ENCODE measurements around the gene CA4. TPM values are rescaled to one million over a fixed set of nuclear protein-coding genes. Genes with fewer than 3 reads are reported as not detected.

Gene CA4
- total RNA-seq, 3 donors from 2014 or later, result 177 to 725 (median 673) TPM

DNA sequence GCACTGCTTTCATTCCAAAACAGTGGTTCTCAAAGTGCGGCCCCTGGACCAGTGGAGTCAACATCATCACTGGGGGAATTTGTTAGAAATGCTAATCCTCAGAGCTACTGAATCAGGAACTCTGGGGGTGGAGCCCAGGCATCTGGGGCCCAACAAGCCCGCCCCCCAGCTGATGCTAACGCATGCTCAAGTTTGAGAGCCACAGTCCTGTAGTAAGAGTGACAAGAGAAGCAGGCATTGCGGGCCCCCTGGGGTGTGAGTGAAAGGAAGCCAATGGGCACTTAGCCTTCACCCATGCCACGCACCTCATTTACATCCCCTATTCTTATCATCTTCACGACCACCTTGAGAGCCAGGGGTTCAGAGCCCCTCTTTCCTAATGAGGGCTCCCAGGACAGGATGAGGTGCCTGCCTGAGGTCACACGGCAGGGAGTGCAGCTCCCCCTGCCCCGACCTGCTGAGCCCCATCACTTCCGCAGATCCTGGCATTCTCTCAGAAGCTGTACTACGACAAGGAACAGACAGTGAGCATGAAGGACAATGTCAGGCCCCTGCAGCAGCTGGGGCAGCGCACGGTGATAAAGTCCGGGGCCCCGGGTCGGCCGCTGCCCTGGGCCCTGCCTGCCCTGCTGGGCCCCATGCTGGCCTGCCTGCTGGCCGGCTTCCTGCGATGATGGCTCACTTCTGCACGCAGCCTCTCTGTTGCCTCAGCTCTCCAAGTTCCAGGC, 9.1 kb downstream of the CA4 start:
- DNase-seq, result peak in 1 of 3 donors; percentile 22
- intact Hi-C loops (cut with DNase I, micrococcal nuclease), result no loop called here
- Histone ChIP-seq H3K36me3 (ENCODE audit: low read depth) (no peaks in the 10 kb centered on the region), H3K4me3 (no peak overlapping the region), H3K9me3 (no peaks in the 10 kb centered on the region), H3K4me1 (ENCODE audit: low read depth) (no peaks in the 10 kb centered on the region)
- TF ChIP-seq, protein P1, sequence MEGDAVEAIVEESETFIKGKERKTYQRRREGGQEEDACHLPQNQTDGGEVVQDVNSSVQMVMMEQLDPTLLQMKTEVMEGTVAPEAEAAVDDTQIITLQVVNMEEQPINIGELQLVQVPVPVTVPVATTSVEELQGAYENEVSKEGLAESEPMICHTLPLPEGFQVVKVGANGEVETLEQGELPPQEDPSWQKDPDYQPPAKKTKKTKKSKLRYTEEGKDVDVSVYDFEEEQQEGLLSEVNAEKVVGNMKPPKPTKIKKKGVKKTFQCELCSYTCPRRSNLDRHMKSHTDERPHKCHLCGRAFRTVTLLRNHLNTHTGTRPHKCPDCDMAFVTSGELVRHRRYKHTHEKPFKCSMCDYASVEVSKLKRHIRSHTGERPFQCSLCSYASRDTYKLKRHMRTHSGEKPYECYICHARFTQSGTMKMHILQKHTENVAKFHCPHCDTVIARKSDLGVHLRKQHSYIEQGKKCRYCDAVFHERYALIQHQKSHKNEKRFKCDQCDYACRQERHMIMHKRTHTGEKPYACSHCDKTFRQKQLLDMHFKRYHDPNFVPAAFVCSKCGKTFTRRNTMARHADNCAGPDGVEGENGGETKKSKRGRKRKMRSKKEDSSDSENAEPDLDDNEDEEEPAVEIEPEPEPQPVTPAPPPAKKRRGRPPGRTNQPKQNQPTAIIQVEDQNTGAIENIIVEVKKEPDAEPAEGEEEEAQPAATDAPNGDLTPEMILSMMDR (IDR thresholded peaks at IDR 0.05), result no peak
- no peak for ATAC-seq

DNA sequence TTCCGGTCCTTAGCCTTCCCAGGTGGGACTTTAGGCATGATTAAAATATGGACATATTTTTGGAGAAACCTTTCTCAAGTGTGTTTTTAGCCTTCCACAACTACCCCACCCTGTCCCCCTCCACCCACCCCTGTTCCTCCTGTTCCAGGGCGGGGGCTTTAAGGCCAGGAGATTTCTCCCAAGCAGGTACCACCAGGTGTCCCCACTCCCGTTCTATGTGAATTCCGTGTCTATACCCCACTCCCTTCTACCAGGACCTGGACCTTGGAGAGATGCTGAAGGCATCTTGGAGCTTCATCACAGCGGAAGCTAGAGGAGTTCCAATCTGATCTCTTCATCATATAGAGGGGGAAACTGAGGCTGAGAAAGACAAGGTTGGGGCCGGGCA, 9.7 kb downstream of the CA4 start:
- DNase-seq (no peak), ATAC-seq (no peak)
- Histone ChIP-seq H3K36me3 (ENCODE audit: low read depth) (no peaks in the 10 kb centered on the region), H3K4me3 (no peak overlapping the region), H3K9me3 (no peaks in the 10 kb centered on the region), H3K4me1 (ENCODE audit: low read depth) (no peaks in the 10 kb centered on the region)
- TF ChIP-seq, protein P1 (IDR thresholded peaks at IDR 0.05), result no peak
- intact Hi-C loops (cut with DNase I, micrococcal nuclease), result no loop called here

DNA sequence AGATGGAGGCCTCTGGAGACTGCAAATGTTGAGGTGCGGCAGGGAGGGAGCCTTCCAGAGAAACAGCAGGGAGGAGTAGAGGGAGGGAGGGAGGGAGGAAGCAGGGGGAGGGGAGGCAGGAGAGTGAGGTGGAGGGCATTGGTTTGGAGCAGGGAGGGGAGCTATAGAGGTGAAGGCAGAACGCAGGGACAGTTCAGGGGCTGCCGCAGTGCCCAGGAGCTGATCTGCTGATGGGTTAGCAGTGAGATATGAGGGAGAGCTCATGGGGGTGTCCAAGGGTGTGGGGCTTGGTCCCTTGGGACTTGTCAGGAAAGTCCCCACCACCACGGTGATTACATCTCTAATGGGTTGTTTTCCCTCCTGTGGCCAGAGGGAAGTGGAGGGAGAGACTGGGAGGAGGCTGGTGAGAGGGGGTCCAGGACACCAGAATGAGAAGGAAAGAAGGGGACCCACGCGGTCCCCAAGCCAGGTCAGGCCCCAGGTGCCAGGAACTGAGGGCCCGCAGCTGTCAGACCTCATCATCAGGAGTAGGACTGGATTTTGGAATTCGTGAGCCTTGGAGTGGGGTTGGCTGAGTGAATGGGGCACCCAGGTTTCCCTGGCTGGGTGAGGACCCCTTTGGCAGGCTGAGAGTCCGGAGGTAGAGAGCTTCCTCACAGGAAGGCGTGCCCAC, 11.2 kb downstream of the CA4 start:
- ATAC-seq, result no peak
- no peaks in the 10 kb centered on the region for H3K36me3 ChIP-seq (ENCODE audit: low read depth)
- no peak overlapping the region for H3K4me3 ChIP-seq
- H3K9me3 ChIP-seq, result no peaks in the 10 kb centered on the region
- TF ChIP-seq, protein P1 (IDR thresholded peaks at IDR 0.05), result no peak
- no peaks in the 10 kb centered on the region for H3K4me1 ChIP-seq (ENCODE audit: low read depth)
- intact Hi-C loops (cut with DNase I, micrococcal nuclease), result no loop called here
- DNase-seq, result peak in 1 of 3 donors; percentile 17

DNA sequence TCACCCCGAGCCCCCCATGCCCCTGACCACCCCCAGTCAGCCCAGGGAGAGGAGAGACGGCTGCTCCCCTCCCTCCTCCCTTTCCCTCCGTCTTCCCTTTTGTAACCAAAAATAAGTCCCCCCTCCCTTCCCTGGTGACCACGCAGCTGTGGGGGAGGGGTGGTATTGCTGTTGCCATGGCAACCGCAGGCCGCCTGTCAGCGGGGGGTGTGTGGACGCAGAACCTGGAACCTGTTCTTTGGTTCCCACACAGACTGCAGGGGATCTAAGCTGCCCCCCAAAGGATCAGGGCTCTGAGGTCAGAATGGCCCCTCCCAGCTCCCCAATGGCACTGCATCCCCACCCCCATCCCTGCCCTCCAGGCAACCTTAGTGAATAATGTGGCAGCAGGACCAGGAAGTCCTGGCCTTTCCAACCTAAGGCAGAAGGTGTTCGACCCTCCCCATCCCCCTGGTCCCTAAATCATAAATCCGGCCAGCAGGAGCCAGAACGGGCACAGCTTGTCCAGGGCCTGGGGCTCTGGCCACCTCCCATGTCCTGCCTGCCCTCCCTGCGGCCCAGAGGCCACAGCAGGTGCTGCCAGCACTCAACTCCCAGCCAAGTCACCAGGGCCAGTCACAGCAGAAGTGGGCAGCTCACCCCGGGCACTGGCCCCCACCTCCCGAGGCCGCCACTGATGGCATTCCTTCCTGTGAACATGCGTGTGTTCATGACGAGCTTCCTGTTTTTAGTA, 12.0 kb downstream of the CA4 start:
- intact Hi-C loops (cut with DNase I, micrococcal nuclease), result no loop called here
- Histone ChIP-seq H3K9me3 (no peaks in the 10 kb centered on the region), H3K4me1 (ENCODE audit: low read depth) (peaks cover 3% of the 10 kb centered on the region), H3K4me3 (no peak overlapping the region), H3K36me3 (ENCODE audit: low read depth) (no peaks in the 10 kb centered on the region)
- TF ChIP-seq, protein P1 (IDR thresholded peaks at IDR 0.05), result no peak
- DNase-seq (peak in 1 of 3 donors; percentile 25), ATAC-seq (no peak)

DNA sequence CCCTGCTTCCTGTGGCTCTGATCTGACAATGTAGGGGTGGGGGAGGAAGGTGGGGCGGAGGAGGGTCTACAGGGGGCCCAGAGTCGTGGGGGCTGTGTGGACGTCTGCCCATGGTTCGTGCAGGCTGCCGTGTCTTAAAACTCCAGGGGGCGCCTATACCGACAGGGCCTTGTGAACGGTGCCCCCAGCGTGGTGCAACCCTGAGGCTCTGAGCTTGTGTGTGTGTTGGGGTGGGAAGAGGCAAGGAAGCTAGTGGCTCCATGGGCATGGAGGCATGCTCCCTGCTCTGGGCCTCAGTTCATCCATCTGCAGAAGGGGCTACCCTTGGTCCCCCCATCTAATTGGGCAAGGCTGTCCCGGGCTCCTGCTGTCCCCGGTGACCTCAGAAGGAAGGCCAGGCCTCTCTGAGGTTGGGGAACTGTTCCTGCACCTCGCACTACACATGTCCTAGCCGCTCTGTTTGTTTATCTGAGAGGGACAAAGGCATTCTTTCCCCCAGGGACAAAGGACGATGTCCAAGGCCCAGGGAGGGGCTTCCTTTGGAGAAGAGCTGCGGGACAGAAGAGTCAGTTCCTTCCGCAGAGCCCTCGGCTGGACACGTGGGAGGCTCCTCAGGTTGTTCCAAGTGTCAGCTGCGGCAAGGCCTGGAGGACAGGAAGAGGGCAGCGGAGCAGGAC, 13.5 kb downstream of the CA4 start:
- ATAC-seq, result no peak
- Histone ChIP-seq H3K4me1 (ENCODE audit: low read depth) (peaks cover 8% of the 10 kb centered on the region), H3K9me3 (no peaks in the 10 kb centered on the region), H3K36me3 (ENCODE audit: low read depth) (no peaks in the 10 kb centered on the region), H3K4me3 (no peak overlapping the region)
- intact Hi-C loops (cut with DNase I, micrococcal nuclease), result no loop called here
- no peak for DNase-seq
- TF ChIP-seq, protein P1 (IDR thresholded peaks at IDR 0.05), result no peak
